Measurements from ENCODE around the gene CDH4. TPM values are rescaled to one million over a fixed set of nuclear protein-coding genes. Genes with fewer than 3 reads are reported as not detected.

CDH4 gene
- total and polyA plus RNA-seq, 2 of the 13 experiments (the other 11 are each of a cell fraction or from before 2014, with no cell fraction given), result not detected

GRCh38 chr20:61458146-61458746 is 206.2 kb downstream of the CDH4 start:
- Histone ChIP-seq H3K36me3 (replicated peaks in 1 of 2; ENCODE audit: control insufficient read depth in 1 of 2, insufficient read depth in 2 of 2, low read length in 2 of 2) (no peaks in the 10 kb centered on the region), H3K9me3 (ENCODE audit: low read length) (peaks cover 15% of the 10 kb centered on the region), H4K20me1 (ENCODE audit: insufficient read depth, low read length) (no peaks in the 10 kb centered on the region), H3K27ac (ENCODE audit: extremely low read length, insufficient read depth, low read length) (no peak overlapping the region), H2AFZ (ENCODE audit: low read length) (no peak overlapping the region), H3K9ac (ENCODE audit: insufficient read depth, low read depth, low read length) (no peak overlapping the region), H3K27me3 (ENCODE audit: control insufficient read depth in 1 of 2, insufficient read depth in 2 of 2, low read length in 2 of 2) (peaks cover 0 to 3% of the 10 kb centered on the region in 2 experiments; a peak in 1 of 5 replicates), H3K4me2 (ENCODE audit: low read depth, low read length) (no peak overlapping the region), H3K79me2 (ENCODE audit: insufficient read depth, low read length) (no peaks in the 10 kb centered on the region), H3K4me1 (ENCODE audit: insufficient read depth, low read length) (no peaks in the 10 kb centered on the region), H3K4me3 (replicated peaks in 1 of 3; ENCODE audit: insufficient read depth in 1 of 3, low read depth in 2 of 3, low read length in 3 of 3) (no peak overlapping the region)
- FAIRE-seq (no peak), DNase-seq (ENCODE audit: low spot score) (no peak), ATAC-seq (no peak)
- intact Hi-C loops (cut with micrococcal nuclease; ENCODE audit: unreplicated experiment), result no loop called here
- in situ Hi-C loops (cut with HindIII; ENCODE audit: extremely low pct_ligation_motif_present, low pct_unique_long_range_greater_than_20kb), result no loop called here
- no TSS peak for BruUV-seq (replicated peaks)
- ChIA-PET POLR2A (no interaction called here), CTCF (ENCODE audit: low intra/inter-chr PET ratio, low total read pairs) (no interaction called here)
- TF ChIP-seq ZNF678 (CRISPR knock-in tag; IDR thresholded peaks at IDR 0.05) (no peak), CREB1 (IDR thresholded peaks at IDR 0.05) (peak; percentile 93), CREB1 (CRISPR knock-in tag; IDR thresholded peaks at IDR 0.05) (no peak), LCORL (IDR thresholded peaks at IDR 0.05) (0 out of 2 replicates have a peak, but pooled peaks have one; percentile 8), LCORL (CRISPR knock-in tag; IDR thresholded peaks at IDR 0.05) (no peak), GMEB2 (CRISPR knock-in tag; IDR thresholded peaks at IDR 0.05; ENCODE audit: low read depth) (no peak)
- WGBS (ENCODE audit: low lambda C conversion rate), result 18% methylated on average over 4 of the region's 4 CpGs

- no peak; the same call in 2 of the 3 replicates for ATAC-seq
- H2AFZ ChIP-seq (ENCODE audit: low read length), result no peak overlapping the region
- no peak for TF ChIP-seq ZNF446 (CRISPR knock-in tag; IDR thresholded peaks at IDR 0.05)
- no peak for TF ChIP-seq ZNF775 (CRISPR knock-in tag; IDR thresholded peaks at IDR 0.05; ENCODE audit: borderline replicate concordance)
- no peak for TF ChIP-seq THAP7 (CRISPR knock-in tag; IDR thresholded peaks at IDR 0.05)
- TF ChIP-seq SP5 (CRISPR knock-in tag; IDR thresholded peaks at IDR 0.05; ENCODE audit: borderline replicate concordance, low read depth), result no peak
- no peak for TF ChIP-seq ARID5B (CRISPR knock-in tag; IDR thresholded peaks at IDR 0.05)
- TF ChIP-seq HNRNPLL (IDR thresholded peaks at IDR 0.05; ENCODE audit: low read depth, low read length, poor library complexity, severe bottlenecking), result no peak
- no peak for FAIRE-seq
- ChIA-PET CTCF (ENCODE audit: low intra/inter-chr PET ratio, low total read pairs) (no interaction called here), POLR2A (no interaction called here)
- H3K27ac ChIP-seq (ENCODE audit: extremely low read length, insufficient read depth, low read length), result no peak overlapping the region
- H3K79me2 ChIP-seq (ENCODE audit: insufficient read depth, low read length), result no peaks in the 10 kb centered on the region
- H3K9ac ChIP-seq (ENCODE audit: insufficient read depth, low read depth, low read length), result no peak overlapping the region
- peaks cover 19% of the 10 kb centered on the region for H3K9me3 ChIP-seq (ENCODE audit: low read length)
- no peak overlapping the region for H3K4me3 ChIP-seq (replicated peaks in 1 of 3; ENCODE audit: insufficient read depth in 1 of 3, low read depth in 2 of 3, low read length in 3 of 3)
- H3K4me1 ChIP-seq (ENCODE audit: insufficient read depth, low read length), result no peaks in the 10 kb centered on the region
- intact Hi-C loops (cut with micrococcal nuclease; ENCODE audit: unreplicated experiment), result no loop called here
- no peaks in the 10 kb centered on the region for H4K20me1 ChIP-seq (ENCODE audit: insufficient read depth, low read length)
- WGBS (ENCODE audit: low lambda C conversion rate), result 10% methylated on average over 5 of the region's 7 CpGs
- DNase-seq (ENCODE audit: low spot score), result no peak
- in situ Hi-C loops (cut with HindIII; ENCODE audit: extremely low pct_ligation_motif_present, low pct_unique_long_range_greater_than_20kb), result no loop called here
- H3K36me3 ChIP-seq (replicated peaks in 1 of 2; ENCODE audit: control insufficient read depth in 1 of 2, insufficient read depth in 2 of 2, low read length in 2 of 2), result no peaks in the 10 kb centered on the region
- peaks cover 0 to 3% of the 10 kb centered on the region in 2 experiments; a peak in 1 of 5 replicates for H3K27me3 ChIP-seq (ENCODE audit: control insufficient read depth in 1 of 2, insufficient read depth in 2 of 2, low read length in 2 of 2)
- H3K4me2 ChIP-seq (ENCODE audit: low read depth, low read length), result no peak overlapping the region
- no TSS peak for BruUV-seq (replicated peaks)
Measured at GRCh38 chr20:61459266-61459665, 207.2 kb downstream of the CDH4 start.

Measured in HepG2 (cell line).